Ammon's horn (tissue), 1 donor: ENCODE results near the gene ADK.

ENCODE experiments used
- DNase-seq: peaks from one replicate; pipeline ENCODE4 v3.0.0-alpha.2; 2016; ENCODE audit warnings: low spot score

The ADK gene

DNA sequence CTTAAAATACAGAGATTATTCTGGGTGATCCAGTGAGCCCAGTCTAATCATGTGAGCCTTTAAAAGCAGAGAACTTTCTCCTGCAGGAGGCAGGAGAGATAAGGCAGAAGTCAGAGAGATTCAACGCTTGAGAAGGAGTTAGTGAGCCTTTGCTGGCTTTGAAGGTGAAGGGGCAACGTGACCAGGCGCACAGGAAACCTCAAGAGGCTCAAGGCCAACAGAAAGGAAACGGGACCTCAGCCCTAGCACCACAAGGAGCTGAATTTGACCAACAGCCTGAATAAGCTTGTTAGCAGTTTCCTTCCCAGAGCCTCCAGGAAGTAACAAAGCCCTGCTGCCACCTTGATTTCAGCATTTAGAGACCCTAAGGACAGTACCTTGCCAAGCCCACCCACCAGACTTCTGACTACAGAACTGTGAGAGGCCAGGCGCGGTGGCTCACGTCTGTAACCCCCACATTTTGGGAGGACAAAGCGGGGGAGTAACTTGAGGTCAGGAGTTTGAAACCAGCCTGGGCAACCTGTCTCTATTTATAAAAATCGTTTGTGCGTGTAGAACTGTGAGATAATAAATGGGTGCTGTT, 588.1 kb downstream of the ADK start:
- peak; percentile 13 for DNase-seq

DNA sequence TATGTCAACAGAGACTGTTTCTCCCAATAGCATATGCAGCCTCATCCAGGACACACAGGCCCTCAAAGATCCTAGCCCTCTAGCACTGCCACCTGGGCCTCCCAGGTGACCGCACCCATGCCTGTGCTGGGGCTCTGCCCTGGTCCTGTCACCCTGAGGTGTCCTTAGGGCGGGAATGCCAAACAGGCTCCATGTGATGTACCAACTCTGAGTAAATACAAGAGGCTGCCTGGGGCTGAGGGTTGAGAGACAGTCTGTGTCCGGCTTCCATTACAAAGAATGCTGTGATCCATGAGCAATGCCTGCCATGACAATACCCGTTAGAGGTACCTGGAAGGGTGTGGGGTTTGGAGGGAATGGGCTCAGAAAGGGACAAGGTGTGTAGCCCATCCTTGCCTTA, 592.4 kb downstream of the ADK start:
- no peak for DNase-seq

DNA sequence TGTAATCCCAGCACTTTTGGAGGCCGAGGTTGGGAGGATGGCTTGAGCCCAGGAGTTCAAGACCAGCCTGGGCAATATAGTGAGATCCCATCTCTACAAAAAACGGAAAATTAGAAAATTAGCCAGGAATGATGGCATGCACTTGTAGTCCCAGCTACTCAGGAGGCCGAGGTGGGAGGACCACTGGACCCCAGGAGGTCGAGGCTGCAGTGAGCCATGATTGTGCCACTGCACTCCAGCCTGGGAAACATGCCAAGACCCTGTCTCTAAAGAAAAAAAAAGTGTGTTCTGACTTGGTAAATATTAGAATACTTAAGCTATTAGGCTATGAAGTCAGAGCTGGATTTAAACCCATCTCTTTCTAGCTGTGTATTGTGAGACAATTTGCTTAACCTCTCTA, 594.4 kb downstream of the ADK start:
- DNase-seq, result no peak

GRCh38 chr10:74746813-74747212, 595.8 kb downstream of the ADK start:
- no peak for DNase-seq

GRCh38 chr10:74748468-74749031, 597.5 kb downstream of the ADK start:
- no peak for DNase-seq

DNA sequence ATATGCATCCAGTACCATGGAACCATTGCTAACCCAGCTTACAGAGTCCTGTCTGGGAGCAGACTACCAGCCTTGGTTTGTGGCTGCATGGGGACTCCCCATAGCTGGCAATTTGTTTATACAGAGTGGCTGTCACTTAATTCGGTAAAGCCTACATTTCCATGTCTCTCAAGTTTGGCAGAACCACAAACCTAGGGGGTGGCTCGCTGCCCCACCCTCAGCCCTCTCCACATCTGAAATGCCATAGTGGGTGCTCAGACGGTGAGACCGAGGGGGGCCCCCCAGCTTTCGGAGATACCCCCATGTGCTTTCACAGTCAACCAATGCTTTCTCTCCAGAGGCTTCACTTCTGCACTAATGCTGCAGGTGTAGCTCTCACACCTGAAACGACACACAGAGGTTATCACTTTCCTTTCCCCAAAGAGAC, 599.8 kb downstream of the ADK start:
- no peak for DNase-seq

GRCh38 chr10:74752371-74753040, 601.5 kb downstream of the ADK start:
- DNase-seq, result no peak

DNA sequence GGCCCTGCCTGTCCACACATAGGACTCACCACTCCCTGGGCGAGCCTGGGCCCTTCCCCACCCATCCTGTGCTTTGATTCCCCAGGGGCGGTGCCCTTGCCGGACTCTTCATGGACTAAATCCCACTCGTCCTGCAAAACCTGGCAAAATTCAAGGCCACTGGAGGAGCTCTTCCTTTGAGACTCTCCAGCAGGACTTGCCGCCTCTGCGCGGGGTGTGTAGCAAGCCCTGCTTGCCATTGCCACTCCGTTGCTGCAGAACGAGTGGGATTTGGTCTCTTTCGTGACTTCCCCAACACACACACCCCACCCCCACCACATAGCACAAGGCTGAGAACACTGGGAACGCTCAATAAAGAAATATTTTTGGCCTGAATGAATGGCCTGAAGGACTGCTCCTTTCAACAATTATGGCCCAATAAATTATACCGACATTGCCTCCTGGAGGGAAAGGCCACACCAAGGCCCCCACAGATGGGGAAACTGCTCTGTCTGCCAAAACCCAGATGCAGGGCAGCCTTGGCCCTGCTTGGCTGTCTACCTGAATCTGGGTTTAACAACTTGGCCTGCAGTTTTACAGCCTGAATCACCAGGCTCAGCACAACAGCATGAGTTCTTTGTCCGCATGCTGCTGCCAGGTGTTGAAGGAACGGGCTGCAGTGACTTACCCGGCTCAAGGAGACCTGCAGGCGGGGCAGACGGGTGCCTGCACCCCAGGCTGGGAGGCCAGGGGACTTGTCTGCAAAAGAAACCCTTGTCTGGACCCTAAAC, 602.6 kb downstream of the ADK start:
- no peak for DNase-seq

DNA sequence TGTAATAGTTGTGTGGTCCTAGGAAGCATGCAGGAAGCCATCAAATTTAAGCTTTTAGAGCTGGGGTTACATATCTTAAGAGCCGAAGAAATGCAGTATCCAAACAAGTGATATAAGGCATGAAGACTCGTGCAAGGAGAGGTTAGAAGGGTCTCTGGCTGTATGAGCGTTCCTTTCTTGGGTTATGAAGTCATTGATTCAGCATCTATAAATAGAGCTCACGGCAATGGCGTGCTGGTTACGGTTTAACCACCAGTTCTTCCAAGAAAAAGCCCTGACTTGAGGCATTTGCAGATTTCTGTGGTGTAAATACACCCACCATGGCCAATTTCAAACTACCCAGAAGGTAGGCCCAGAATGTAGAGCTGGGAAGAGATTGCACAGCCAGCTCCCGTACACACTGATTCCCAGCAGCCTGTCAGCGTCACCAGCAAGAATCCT, 603.4 kb downstream of the ADK start:
- DNase-seq, result no peak

DNA sequence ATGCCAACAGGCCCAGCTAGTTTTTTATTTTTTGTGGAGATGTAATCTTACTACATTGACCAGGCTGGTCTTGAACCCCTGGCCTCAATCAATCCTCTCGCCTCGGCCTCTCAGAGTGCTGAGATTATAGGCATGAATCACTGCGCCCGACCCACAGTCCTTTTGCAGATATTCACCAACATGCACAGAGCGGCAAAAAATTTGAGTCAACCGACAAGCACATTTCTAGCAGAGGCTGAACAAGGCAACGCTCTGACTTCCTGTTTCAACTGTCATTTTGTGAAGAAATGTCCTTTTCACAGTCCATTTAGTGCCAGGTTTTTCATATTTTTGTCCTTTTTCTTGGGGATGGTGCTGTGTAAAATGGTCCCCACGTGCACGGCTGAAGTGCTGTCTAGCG, 604.3 kb downstream of the ADK start:
- no peak for DNase-seq
